RWPE1 (cell line): ENCODE measurements around the gene ACSM6.
A peak's percentile ranks its signal among the peaks of the same experiment; 100 is the strongest.

Experiments
- CTCF ChIA-PET: fragments of 350-600 bp; sonication (Branson Sonifier 250); formaldehyde crosslinking; extraction: SDS; loops from one replicate; lab custom pipeline; 2021; lab: Yijun Ruan, JAX
- POLR2A ChIA-PET: fragments of 400-600 bp; formaldehyde crosslinking; extraction: SDS; loops from one replicate; lab custom pipeline; 2020; ENCODE audit warnings: antibody characterized with exemption; ENCODE audit not compliant: low non-redundant PET; lab: Yijun Ruan, JAX
- DNase-seq: peaks from one replicate; pipeline ENCODE4 v3.0.0; 2012; ENCODE audit warnings: low spot score
- H3K27ac ChIP-seq: fragments of 450-650 bp; 2 replicates; pipeline ENCODE4 v1.5.1; 2017
- TF ChIP-seq, protein P1 (sequence below): fragments of 450-650 bp; conservative IDR thresholded peaks from 2 replicates; pipeline ENCODE4 v1.5.1; 2017; ENCODE audit warnings: low read depth, mild to moderate bottlenecking

ACSM6 gene

DNA sequence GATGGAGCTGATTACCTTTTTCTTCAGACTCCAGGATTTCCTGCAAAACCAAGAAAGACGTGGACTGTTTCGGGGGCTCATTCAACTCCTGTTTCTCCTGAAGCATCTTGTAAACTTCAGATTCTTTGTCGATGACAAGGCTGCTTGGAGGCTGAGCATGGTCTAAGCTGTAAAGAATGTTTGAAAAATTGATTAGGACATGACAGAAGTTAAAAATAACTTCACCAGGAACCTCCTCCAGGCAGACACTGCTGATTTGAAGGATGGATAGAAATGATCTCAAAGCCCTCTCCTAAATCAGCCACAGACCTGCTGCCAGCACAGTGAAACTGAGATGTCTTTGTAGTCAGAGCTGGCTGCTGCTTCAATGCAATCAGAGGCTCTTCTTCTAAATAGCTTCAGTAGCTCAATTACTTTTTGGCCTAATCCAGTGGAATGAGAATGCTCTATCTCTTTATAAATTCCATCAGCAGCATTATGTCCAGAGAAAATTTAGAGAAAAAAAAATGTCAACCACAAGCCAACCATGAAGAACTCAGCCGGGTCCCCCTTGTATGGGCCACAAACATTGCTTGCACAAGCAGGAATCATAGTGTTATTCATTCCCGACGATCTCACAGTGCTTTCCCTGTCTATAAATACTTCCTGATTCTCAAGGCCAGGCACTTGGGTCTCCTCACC, 53.3 kb downstream of the ACSM6 start:
- POLR2A ChIA-PET, result no interaction called here
- H3K27ac ChIP-seq, result peak overlapping the region; percentile 77
- TF ChIP-seq, protein P1, sequence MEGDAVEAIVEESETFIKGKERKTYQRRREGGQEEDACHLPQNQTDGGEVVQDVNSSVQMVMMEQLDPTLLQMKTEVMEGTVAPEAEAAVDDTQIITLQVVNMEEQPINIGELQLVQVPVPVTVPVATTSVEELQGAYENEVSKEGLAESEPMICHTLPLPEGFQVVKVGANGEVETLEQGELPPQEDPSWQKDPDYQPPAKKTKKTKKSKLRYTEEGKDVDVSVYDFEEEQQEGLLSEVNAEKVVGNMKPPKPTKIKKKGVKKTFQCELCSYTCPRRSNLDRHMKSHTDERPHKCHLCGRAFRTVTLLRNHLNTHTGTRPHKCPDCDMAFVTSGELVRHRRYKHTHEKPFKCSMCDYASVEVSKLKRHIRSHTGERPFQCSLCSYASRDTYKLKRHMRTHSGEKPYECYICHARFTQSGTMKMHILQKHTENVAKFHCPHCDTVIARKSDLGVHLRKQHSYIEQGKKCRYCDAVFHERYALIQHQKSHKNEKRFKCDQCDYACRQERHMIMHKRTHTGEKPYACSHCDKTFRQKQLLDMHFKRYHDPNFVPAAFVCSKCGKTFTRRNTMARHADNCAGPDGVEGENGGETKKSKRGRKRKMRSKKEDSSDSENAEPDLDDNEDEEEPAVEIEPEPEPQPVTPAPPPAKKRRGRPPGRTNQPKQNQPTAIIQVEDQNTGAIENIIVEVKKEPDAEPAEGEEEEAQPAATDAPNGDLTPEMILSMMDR, result no peak
- CTCF ChIA-PET, result interaction anchor here (0.6 to 3.1 kb wide), 13 partner anchors 7 to 912 kb away, joined by 3 to 36 read pairs (median 5); no protein-coding TSS in a partner anchor
- no peak for DNase-seq

DNA sequence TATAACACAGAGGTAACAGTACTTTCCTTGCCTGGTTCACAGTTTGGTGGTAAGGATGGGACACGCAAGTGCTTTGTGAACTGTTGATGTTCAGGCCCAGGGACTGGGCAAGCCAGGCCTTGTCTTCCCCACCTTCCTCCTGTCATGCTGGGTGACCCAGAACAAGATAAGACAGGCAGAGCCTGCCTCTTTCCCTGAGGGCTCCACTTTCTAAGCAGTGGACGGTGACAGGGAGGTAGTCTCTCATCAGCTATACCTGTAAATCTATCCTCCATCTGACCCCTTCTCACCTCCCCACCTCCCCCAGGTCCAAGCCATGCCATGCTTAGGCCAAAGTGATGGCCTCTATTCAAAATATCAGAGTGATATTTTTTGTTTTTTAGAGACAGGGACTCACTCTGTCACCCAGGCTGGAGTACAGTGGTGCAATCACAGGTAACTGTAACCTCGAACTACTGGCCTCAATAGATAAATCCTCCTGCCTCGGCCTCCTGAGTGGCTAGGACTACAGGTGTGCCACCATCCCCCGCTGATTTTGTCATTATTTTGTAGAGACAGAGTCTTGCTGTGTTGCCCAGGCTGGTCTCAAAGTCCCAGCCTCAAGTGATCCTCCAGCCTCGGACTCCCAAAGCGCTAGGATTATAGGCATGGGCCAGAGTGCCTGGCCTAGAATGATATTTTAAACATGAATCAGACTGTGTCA, 54.0 kb downstream of the ACSM6 start:
- TF ChIP-seq, protein P1, result no peak
- CTCF ChIA-PET, result interaction anchor here (0.7 to 3.1 kb wide), 4 partner anchors 11 to 115 kb away, joined by 5 to 36 read pairs (median 12); no protein-coding TSS in a partner anchor
- peak overlapping the region; percentile 77 for H3K27ac ChIP-seq
- DNase-seq, result peak; percentile 77
- POLR2A ChIA-PET, result no interaction called here

DNA sequence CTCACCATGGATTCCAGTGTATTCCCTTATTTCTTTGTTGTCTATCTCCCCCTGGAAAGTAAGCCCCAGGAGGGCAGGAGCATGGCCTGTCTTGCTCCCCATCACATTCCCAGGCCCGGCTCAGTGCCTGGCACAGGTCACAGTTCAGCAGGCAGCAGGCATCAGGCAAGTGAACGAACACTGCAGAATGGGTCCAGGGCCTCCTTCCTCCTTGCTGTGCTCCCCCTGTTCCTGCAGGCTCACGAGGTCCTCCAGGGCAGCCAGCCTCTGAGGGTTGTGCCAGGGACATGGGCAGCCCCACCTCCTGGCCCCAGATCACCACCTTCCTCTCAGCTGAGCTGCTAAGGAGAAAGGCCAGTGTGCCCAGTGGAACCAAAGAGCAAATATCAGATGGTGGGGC, 55.0 kb downstream of the ACSM6 start:
- CTCF ChIA-PET, result interaction anchor here (0.6 kb wide), 1 partner anchor 15 kb away, joined by 3 read pairs; no protein-coding TSS in a partner anchor
- TF ChIP-seq, protein P1, result no peak
- DNase-seq, result no peak
- POLR2A ChIA-PET, result no interaction called here
- peak overlapping the region; percentile 77 for H3K27ac ChIP-seq

DNA sequence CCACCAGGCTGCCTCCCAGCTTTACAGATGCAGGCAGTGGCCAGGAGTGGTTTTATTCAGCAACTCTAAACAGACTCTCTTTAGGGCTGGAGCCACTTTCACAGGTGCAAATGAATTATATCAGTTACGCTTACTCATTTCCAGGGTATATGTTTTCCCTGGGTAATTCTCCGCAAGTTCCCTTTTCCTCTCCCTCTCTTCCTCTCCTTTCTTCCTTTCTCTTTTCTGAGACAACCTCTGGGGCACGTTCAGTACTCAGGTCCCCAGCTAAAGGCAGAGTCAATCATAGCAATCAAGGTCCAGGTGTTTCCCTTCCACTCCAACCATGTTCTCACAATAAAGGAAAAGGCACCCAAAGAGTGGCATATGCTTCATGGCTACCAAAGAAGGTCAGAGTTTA, 55.4 kb downstream of the ACSM6 start:
- no peak for DNase-seq
- peak overlapping the region; percentile 77 for H3K27ac ChIP-seq
- TF ChIP-seq, protein P1, result no peak
- POLR2A ChIA-PET, result no interaction called here
- CTCF ChIA-PET, result interaction anchor here (0.6 kb wide), 1 partner anchor 15 kb away, joined by 3 read pairs; no protein-coding TSS in a partner anchor

DNA sequence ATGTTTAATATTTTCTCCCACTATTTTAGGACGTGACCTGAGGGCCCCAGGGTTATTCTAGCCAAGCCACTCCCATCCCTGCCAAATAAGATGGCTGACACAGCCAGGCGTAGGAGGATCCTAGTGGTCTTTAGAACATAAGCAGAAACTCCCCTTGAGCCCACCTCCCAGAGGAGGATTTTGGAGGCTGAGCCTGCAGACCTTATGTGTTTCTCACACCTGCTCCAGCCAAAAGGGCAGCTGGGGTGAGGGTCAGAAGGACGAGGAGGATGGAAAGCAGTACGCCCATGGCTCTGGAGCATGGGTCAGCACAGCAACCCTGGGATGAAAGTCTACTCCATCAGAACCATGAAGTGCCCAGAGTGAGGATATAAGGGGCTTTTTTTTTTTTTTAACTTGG, 56.8 kb downstream of the ACSM6 start:
- ChIA-PET POLR2A (no interaction called here), CTCF (no interaction called here)
- DNase-seq, result no peak
- TF ChIP-seq, protein P1, result no peak
- H3K27ac ChIP-seq, result peak overlapping the region; percentile 23; the same call in 1 of the 2 replicates

DNA sequence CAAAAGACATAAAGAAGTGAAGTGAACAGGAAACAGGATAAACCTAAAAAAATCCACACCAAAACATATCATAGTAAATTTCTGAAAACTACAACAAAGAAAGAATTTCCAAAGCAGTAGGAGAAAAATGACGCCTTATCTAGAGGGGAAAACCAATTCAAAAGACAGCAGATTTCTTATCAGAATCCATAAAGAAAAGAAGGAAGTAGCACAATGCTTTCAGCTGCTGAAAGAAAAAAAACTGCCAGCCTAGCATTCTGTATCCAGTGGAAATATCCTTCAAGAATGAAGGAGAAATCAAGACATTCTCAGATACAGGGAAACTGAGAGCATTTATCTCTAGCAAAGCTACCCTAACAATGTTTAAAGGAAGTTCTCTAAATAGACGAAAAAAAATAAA, 59.0 kb downstream of the ACSM6 start:
- POLR2A ChIA-PET, result no interaction called here
- CTCF ChIA-PET, result no interaction called here
- TF ChIP-seq, protein P1, result no peak
- no peak overlapping the region for H3K27ac ChIP-seq
- no peak for DNase-seq
